Mammary epithelial cell (primary cell): ENCODE results near the gene AMDHD1.

Source experiments
- CTCF ChIP-seq, 2 donors: IDR thresholded peaks in 1 of 2; conservative IDR thresholded peaks in 1 of 2; 2 replicates each; pipeline ENCODE4 v1.5.1; 2011 to 2012; ENCODE audit warnings: inconsistent platforms in 2 of 2, low read length in 2 of 2, mild to moderate bottlenecking in 2 of 2, control low read depth in 1 of 2, low read depth in 1 of 2; ENCODE audit not compliant: insufficient read depth in 1 of 2; ENCODE audit errors: extremely low read depth in 1 of 2
- EZH2 ChIP-seq: IDR thresholded peaks from 2 replicates; pipeline ENCODE4 v1.6.1; 2012; ENCODE audit warnings: low read length, inconsistent platforms, borderline replicate concordance

DNA sequence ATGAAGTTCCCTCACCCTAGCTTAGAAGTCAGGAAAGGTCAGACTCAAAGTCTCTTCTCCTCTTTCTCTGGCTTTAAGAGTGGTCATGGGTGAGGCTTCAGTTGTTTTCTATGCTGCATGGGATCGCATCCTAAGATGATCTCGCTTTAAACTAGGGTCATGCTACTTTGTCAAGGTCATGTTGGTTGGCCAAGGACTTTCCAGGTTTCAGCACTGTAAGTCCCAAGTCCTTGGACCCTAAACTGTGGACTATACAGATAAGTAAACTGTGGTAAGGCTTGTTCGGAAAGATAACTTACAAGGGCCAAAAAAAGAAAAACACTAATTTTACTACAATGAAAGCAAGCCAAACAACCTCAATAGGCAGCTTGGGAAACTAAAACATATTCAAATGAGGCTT is 35.6 kb downstream of the AMDHD1 start:
- TF ChIP-seq EZH2 (no peak), CTCF (conservative IDR thresholded peaks at IDR 0.05 in 1 of 2, IDR thresholded peaks at IDR 0.05 in 1 of 2; ENCODE audit: extremely low read depth in 1 of 2, insufficient read depth in 1 of 2, low read depth in 1 of 2, low read length in 2 of 2) (no peak)
